ENCODE measurements around the gene PWWP3B.
"Not testable (repeated sequence)": the region's sequence is repeated elsewhere in the genome, so short reads cannot be mapped to it uniquely, and the experiment has no call there.

The PWWP3B gene

DNA sequence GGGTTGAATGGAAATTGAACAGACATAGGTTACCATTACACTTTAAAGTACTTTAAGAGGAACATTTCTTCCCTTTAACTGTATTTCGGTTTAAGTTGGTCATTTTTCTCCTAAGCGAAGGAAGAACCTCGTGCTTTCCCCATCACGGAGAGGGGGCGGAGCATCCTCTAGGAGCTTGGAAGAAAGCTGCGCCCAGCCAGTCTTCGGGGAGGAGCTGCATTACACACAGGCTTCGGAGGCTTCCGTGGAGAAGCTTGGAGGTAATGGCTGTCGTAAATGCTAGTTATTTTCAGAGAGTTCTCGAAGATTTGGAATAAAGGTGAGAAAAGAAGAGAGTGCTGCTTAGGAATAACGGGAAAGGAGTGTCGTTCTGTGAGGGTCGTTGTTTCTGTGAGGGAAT lies at the start of gene PWWP3B:
TSS of gene PWWP3B (plus strand) at position 199 of the 400 bp plus-strand sequence. CDS start 37,128 bp downstream, outside the sequence.
- Histone ChIP-seq H3K9ac (ENCODE audit: low read depth, low read length) (peak within 1 kb of the TSS; percentile 42; the same call in 1 of the 2 replicates), H3K4me1 (ENCODE audit: insufficient read depth, low read length) (no peaks in the 10 kb centered on the region), H3K9me3 (ENCODE audit: control insufficient read depth, insufficient read depth, low read length) (no peaks in the 10 kb centered on the region), H3K36me3 (ENCODE audit: insufficient read depth, low read length) (no peaks in the 10 kb centered on the region)

DNA sequence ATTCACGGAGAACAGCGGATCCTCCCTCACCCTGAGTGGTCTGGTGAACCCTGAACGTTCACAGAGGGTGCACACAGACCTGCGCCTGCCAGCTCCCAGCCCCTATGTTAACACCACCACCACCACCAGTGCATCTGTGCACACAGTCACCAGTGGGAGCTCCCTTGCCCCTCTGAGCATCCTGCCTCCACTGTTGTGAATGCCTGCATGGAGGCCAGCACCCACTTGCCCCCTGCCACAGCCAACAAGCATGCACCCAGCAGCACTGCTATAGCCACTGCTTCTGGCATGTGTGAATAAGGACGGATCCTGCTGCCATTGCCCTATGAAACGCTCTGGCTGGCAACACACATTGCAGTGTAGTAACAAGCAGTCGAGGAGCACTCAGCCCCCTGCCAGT lies 29.1 kb upstream of the PWWP3B start:
- no peaks in the 10 kb centered on the region for H3K36me3 ChIP-seq (ENCODE audit: insufficient read depth, low read length)
- no peaks in the 10 kb centered on the region for H3K4me1 ChIP-seq (ENCODE audit: insufficient read depth, low read length)
- no peak overlapping the region for H3K9ac ChIP-seq (ENCODE audit: low read depth, low read length)
- no peaks in the 10 kb centered on the region for H3K9me3 ChIP-seq (ENCODE audit: control insufficient read depth, insufficient read depth, low read length)

DNA sequence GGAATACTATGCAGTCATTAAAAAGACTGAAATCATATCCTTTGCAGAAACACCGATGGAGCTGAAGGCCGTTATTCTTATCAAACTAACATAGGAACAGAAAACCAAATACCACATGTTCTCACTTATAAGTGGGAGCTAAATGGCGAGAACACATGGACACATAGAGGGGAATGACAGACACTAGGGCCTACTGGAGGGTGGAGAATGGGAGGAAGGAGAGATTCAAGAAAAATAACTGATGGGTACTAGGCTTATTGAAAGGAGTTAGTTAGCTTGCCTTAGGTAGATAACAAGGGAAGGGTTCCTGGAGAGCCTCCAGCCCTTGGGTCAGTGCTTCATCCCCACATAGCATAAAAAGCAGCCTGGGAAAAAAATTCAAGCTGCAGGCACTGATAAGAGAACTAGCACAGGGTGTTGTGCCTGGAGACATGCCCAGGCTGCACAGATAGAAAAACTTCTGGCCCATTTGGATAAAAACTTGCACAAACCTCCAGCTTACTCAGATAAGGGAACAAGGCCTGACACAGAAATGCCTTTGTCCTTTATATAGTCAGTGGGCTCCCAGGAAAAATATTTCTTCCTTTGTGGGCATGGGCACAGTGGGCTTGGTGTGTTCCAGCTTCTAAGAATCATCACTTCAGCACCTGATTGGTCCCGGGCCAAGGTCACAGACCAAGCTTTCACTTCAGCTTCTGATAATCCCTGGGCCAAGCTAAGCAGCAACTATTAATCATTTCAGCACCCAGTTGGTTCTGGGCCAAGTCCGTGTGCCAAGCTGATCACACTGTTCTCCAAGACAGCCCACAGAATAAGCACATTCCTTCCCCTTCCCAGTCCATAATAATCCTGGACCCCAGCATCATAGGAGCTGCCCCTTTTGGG lies 23.1 kb upstream of the PWWP3B start:
- Histone ChIP-seq H3K4me1 (ENCODE audit: insufficient read depth, low read length) (no peaks in the 10 kb centered on the region), H3K9me3 (ENCODE audit: control insufficient read depth, insufficient read depth, low read length) (no peaks in the 10 kb centered on the region), H3K36me3 (ENCODE audit: insufficient read depth, low read length) (no peaks in the 10 kb centered on the region), H3K9ac (ENCODE audit: low read depth, low read length) (no peak overlapping the region)

DNA sequence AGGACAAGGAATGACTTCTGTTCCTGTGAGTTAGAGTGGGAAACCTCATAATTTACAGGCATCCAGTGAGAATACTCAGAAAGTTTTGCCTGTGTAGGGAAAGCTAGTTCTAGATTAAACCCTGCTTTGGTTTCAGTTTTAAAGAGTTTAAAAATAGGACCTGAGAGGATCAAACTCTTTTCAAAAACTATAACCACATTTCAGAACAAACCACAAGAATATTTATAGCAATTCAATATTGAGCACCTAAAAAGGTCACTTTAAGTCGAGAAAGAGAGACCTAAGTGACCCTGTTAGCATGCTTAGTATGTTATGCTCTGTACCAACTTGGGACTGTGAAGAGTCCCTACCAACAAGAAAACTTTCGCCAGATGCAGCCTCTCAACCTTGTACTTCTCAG lies 17.4 kb upstream of the PWWP3B start:
- no peak overlapping the region for H3K9ac ChIP-seq (ENCODE audit: low read depth, low read length)
- H3K36me3 ChIP-seq (ENCODE audit: insufficient read depth, low read length) = no peaks in the 10 kb centered on the region
- no peaks in the 10 kb centered on the region for H3K4me1 ChIP-seq (ENCODE audit: insufficient read depth, low read length)
- H3K9me3 ChIP-seq (ENCODE audit: control insufficient read depth, insufficient read depth, low read length) = no peaks in the 10 kb centered on the region

DNA sequence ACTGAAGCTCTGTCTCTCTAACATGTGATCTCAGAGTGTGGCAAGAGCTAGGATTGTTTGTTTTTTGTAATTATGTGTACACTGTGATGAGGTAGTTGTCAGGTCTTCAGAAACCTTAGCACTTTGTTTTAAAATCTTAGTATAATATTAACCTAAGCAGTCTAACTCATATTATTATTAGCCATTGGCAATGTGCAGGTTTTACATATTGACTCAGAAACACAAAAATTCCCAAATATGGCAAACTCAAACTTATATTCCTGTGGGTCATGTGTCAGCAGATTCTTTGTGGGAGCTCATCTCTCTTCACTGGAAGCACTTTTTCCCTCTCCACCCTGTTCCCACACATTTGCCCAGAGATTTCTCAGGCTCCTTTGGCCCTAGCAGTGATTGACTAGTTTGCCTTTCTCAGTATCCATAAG lies 8.2 kb upstream of the PWWP3B start:
- no peaks in the 10 kb centered on the region for H3K9me3 ChIP-seq (ENCODE audit: control insufficient read depth, insufficient read depth, low read length)
- no peak overlapping the region for H3K9ac ChIP-seq (ENCODE audit: low read depth, low read length)
- no peaks in the 10 kb centered on the region for H3K36me3 ChIP-seq (ENCODE audit: insufficient read depth, low read length)
- no peaks in the 10 kb centered on the region for H3K4me1 ChIP-seq (ENCODE audit: insufficient read depth, low read length)

DNA sequence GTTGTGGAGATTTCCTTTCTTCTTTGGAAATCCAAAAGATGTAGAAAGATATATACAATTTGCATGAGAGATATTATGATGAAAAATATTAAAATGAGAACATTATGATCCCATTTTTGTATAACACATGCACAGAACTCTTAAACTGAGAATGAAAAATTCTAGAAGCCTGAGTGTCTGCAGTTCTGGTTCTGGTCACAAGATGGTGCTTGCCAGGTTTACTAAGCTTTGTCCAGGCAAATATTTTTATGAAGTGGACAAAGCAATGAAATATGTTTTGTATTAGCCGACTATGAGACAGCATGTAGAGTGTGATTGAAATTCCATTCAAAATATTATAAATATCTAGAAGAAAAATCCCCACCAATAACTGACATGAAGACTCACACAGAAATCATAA lies 2.2 kb downstream of the PWWP3B start:
- no peaks in the 10 kb centered on the region for H3K36me3 ChIP-seq (ENCODE audit: insufficient read depth, low read length)

DNA sequence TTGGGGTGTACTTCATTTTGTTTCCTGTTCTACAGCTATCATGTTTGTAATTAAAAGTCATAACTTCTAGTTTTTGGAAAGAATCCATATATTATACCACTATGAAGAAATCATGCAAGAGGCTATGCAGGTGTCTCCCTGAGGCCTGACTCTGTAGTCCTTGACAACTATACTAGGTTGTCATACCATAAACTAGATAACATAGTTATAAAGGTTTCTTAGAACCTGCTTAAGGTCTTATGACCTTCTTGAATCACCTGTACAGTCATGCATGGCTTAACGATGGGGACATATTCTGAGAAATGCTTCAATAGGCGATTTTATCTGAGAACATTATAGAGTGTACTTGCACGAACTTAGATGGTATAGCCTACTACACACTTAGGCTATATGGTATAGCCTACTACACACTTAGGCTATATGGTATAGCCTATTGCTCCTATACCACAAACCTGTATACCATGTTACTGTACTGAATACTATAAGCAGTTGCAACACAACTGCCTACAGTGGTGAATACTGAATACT lies 3.3 kb downstream of the PWWP3B start:
- no peaks in the 10 kb centered on the region for H3K4me1 ChIP-seq (ENCODE audit: insufficient read depth, low read length)
- H3K36me3 ChIP-seq (ENCODE audit: insufficient read depth, low read length) = no peaks in the 10 kb centered on the region
- no peak overlapping the region for H3K9ac ChIP-seq (ENCODE audit: low read depth, low read length)
- H3K9me3 ChIP-seq (ENCODE audit: control insufficient read depth, insufficient read depth, low read length) = no peaks in the 10 kb centered on the region

More for the DNA sequence above, 2.2 kb downstream of the PWWP3B start:
- H3K9ac ChIP-seq (ENCODE audit: low read depth, low read length) = no peak overlapping the region
- H3K4me1 ChIP-seq (ENCODE audit: insufficient read depth, low read length) = no peaks in the 10 kb centered on the region
- H3K9me3 ChIP-seq (ENCODE audit: control insufficient read depth, insufficient read depth, low read length) = no peaks in the 10 kb centered on the region

DNA sequence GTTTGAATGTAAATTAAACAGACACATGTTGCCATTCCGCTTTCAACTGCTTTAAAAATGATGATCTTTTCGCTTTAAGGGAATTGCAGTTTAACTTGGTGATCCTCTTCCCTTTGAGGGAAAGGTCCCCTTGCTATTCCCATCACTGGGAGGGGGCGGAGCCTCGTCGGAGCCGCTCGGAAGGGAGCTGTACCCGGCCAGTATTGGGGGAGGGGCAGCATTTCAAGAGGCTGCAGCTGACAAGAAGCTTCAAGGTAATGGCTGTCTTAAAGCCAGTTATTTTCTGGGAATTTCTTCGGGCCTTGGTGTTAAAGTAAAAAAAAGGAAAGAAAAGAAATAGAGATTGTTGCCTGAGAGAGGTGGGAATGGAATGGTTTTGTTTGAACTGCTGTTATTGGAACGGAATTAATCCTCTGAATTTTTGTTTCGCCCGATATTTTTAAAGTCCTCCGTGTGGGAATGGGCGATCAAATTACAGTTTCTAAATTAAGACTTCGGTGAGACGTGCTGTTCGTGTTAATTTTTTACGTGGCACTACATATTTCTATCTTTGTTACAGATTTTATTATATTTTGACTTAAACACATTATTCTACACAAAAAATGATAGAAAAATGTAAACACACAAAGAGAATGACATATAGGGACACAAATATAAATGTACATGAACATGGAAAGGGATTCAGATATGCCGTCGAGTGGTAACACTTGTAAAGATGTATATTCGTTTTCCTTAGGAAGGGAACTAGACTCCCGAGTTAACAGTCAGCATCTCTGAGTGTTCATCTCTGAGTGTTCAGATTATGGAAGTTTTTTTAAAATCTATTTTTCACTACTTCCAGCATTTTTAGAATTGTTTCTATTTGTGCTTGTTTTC lies 9.2 kb downstream of the PWWP3B start:
- Histone ChIP-seq H3K36me3 (ENCODE audit: insufficient read depth, low read length) (no peaks in the 10 kb centered on the region), H3K9me3 (ENCODE audit: control insufficient read depth, insufficient read depth, low read length) (no peaks in the 10 kb centered on the region), H3K4me1 (ENCODE audit: insufficient read depth, low read length) (no peaks in the 10 kb centered on the region), H3K9ac (ENCODE audit: low read depth, low read length) (peak overlapping the region; percentile 66; the same call in 1 of the 2 replicates)

DNA sequence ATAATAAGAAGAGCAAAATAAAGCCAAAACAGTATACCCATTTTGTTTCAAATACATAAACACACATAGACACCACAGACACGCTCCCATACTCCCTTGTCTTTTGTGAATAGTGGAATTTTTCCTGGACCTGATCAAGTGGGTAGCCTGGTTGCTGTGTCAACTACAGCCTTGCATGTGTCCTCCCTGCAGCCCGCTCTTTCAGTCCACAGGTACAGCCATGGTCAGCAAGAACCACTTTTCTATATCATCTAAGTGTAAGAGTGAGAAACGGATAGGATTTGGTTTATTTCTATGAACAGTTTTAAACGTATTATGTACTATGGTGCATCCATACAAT lies 9.8 kb downstream of the PWWP3B start:
- Histone ChIP-seq H3K4me1 (ENCODE audit: insufficient read depth, low read length) (no peaks in the 10 kb centered on the region), H3K9ac (ENCODE audit: low read depth, low read length) (no peak overlapping the region), H3K9me3 (ENCODE audit: control insufficient read depth, insufficient read depth, low read length) (no peaks in the 10 kb centered on the region), H3K36me3 (ENCODE audit: insufficient read depth, low read length) (no peaks in the 10 kb centered on the region)

DNA sequence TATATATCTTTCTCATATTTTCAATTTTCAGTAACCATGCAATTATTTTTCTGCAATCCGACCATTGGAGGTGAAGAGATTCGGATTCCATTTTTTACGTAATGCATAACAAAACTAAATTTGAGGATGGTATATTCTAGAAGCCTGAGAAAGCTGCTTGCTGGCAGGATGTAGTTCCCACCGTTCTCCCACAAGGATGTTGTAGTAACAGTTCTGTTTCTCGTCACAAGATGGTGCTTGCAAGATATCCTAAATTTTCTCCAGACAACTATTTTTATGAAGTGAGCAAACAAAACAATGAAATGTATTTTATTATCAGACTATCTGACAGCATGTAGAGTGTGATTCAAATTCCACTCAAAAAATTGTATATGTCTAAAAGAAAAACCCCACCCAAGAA lies 10.7 kb downstream of the PWWP3B start:
- Histone ChIP-seq H3K36me3 (ENCODE audit: insufficient read depth, low read length) (no peaks in the 10 kb centered on the region), H3K9ac (ENCODE audit: low read depth, low read length) (no peak overlapping the region), H3K4me1 (ENCODE audit: insufficient read depth, low read length) (no peaks in the 10 kb centered on the region), H3K9me3 (ENCODE audit: control insufficient read depth, insufficient read depth, low read length) (no peaks in the 10 kb centered on the region)

DNA sequence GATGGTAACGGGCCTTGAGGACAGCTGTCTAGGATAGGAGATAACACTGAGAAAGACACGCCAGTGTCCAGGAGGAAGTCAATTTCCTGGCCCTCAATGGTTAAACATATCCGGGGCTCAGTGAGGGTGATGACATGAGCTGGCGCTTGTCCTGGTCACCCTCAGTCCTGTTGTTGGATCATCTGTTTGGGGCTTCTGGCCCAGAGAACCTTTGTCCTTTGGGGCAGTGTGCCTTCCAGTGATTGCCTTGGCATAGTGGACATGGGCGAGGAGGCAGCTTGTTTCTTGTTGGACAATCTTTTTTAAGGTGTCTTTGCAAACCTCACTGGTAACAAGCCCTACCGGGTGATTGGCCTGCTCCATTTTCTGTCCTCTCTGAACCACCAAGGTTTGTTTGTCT lies 15.6 kb downstream of the PWWP3B start:
- not testable (repeated sequence) for H3K36me3 ChIP-seq (ENCODE audit: insufficient read depth, low read length); H3K4me1 ChIP-seq (ENCODE audit: insufficient read depth, low read length); H3K9me3 ChIP-seq (ENCODE audit: control insufficient read depth, insufficient read depth, low read length); H3K9ac ChIP-seq (ENCODE audit: low read depth, low read length)

DNA sequence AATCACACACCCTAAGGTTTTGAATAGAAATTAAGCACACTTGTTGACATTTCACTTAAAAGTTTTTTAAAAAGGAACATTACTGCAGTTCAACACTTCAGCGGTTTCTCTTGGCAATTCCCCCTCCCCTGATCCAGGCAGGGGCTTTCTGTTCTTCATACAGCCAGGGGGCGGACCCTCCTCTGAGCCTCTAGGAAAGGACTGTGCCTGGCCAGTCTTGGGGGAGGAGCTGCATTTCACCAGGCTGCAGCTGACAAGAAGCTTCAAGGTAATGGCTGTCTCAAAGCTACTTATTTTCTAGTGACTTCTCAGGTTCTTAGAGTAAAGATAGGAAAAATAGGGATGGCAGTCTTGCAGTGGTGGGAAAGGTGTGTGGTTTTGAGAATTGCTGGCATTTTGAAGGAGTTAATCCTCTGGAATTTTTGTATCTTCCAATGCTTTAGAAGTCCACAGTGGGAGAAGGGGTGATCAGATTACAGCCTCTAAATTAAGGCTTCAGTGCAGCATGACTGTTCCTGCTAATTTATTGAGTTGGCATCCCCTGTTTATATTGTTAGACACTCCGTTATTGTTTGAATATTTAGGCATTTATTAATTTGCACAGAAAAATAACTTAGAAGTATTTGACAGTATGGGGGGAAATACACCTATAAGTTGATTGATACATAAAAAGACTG lies 33.5 kb downstream of the PWWP3B start:
- Histone ChIP-seq H3K9me3 (ENCODE audit: control insufficient read depth, insufficient read depth, low read length) (no peaks in the 10 kb centered on the region), H3K9ac (ENCODE audit: low read depth, low read length) (peak overlapping the region; percentile 35), H3K36me3 (ENCODE audit: insufficient read depth, low read length) (no peaks in the 10 kb centered on the region), H3K4me1 (ENCODE audit: insufficient read depth, low read length) (peaks cover 14% of the 10 kb centered on the region)

DNA sequence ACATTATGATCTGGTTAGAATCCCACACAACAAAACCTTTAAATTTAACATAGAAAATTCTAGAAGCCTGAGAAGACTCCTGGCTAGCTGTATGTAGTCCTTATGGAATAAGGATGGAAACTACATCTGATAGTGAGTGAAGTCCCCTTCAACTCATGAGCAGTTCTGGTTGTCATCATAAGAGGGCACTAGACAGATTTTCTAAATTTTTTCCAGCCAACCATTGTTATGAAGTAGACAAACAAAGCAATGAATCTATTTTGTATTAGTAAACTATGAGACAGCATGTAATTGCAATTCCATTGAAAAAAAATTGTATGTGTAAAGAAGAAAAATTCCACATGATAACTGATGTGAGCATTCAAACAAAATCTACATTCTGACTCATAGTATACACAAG lies 35.2 kb downstream of the PWWP3B start:
- H3K36me3 ChIP-seq (ENCODE audit: insufficient read depth, low read length) = no peaks in the 10 kb centered on the region
- H3K9me3 ChIP-seq (ENCODE audit: control insufficient read depth, insufficient read depth, low read length) = no peaks in the 10 kb centered on the region
- H3K4me1 ChIP-seq (ENCODE audit: insufficient read depth, low read length) = peaks cover 5% of the 10 kb centered on the region
- no peak overlapping the region for H3K9ac ChIP-seq (ENCODE audit: low read depth, low read length)

DNA sequence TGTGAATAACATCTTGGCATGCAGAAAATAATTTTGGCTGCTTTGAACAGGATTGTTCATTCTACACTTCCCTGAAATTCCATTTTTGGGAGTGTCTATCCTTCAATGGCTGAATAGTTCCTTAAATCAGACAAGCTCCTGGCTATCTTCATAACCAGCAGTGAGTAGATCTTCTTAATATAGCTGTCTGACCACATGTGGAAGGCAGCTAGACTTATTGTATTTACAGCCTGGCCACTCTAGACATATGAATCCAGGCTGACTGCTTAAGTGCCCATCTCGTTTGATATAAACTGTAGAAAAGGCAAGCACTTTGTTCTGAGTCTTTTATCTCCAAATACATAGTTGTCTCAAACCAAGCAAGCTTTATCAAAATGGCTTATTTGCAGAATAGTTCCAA lies 40.0 kb downstream of the PWWP3B start:
- Histone ChIP-seq H3K9ac (ENCODE audit: low read depth, low read length) (no peak overlapping the region), H3K4me1 (ENCODE audit: insufficient read depth, low read length) (no peaks in the 10 kb centered on the region), H3K36me3 (ENCODE audit: insufficient read depth, low read length) (no peaks in the 10 kb centered on the region), H3K9me3 (ENCODE audit: control insufficient read depth, insufficient read depth, low read length) (no peaks in the 10 kb centered on the region)

Measured in ES-I3 (cell line).